OCI-LY1 (cell line): Measurements from ENCODE around the gene TJP3.

ENCODE experiments used
- H2AFZ ChIP-seq: fragments of 200-600 bp; sonication (generic), shearing (Covaris generic); 2 replicates; pipeline ENCODE4 v1.6.0; 2014; ENCODE audit warnings: antibody characterized with exemption, mild to moderate bottlenecking, low read length
- H3F3A ChIP-seq: fragments of 200-600 bp; sonication (generic), shearing (Covaris generic); 2 replicates; pipeline ENCODE4 v1.6.0; 2014; ENCODE audit warnings: mild to moderate bottlenecking, antibody characterized with exemption, low read length, moderate library complexity; ENCODE audit not compliant: insufficient read depth
- H3K27ac ChIP-seq: fragments of 200-600 bp; sonication (generic); 2 replicates; pipeline ENCODE4 v1.5.1; 2014; ENCODE audit warnings: low read length, mixed run types, mild to moderate bottlenecking, low read depth; ENCODE audit not compliant: poor library complexity, severe bottlenecking
- H3K27me3 ChIP-seq: fragments of 200-600 bp; sonication (generic); 2 replicates; pipeline ENCODE4 v1.6.0; 2014; ENCODE audit warnings: antibody characterized with exemption, mild to moderate bottlenecking, low read length, moderate library complexity; ENCODE audit not compliant: insufficient read depth
- H3K36me3 ChIP-seq: fragments of 200-600 bp; sonication (generic); 2 replicates; pipeline ENCODE4 v1.6.1; 2014; ENCODE audit warnings: mild to moderate bottlenecking, antibody characterized with exemption, low read length, moderate library complexity, mixed read lengths; ENCODE audit not compliant: insufficient read depth
- H3K4me1 ChIP-seq: fragments of 200-600 bp; sonication (generic); 2 replicates; pipeline ENCODE4 v1.5.1; 2014; ENCODE audit warnings: mild to moderate bottlenecking, low read length, moderate library complexity; ENCODE audit not compliant: insufficient read depth, severe bottlenecking
- H3K4me2 ChIP-seq: fragments of 200-600 bp; sonication (generic), shearing (Covaris generic); 2 replicates; pipeline ENCODE4 v1.6.1; 2014; ENCODE audit warnings: low read length
- H3K4me3 ChIP-seq: fragments of 200-600 bp; sonication (generic); 2 replicates; pipeline ENCODE4 v1.5.1; 2014; ENCODE audit warnings: low read length, low read depth, mild to moderate bottlenecking, mixed read lengths; ENCODE audit not compliant: poor library complexity, severe bottlenecking
- H3K79me2 ChIP-seq: fragments of 200-600 bp; shearing (Covaris generic); 2 replicates; pipeline ENCODE4 v1.6.1; 2016; ENCODE audit warnings: mixed run types, low read length, mixed read lengths; ENCODE audit not compliant: insufficient read depth
- H3K9ac ChIP-seq: fragments of 200-600 bp; sonication (generic), shearing (Covaris generic); 2 replicates; pipeline ENCODE4 v1.6.1; 2014; ENCODE audit warnings: mild to moderate bottlenecking, low read length, mixed read lengths
- H3K9me2 ChIP-seq: fragments of 200-600 bp; sonication (generic), shearing (Covaris generic); 2 replicates; pipeline ENCODE4 v1.6.1; 2014; ENCODE audit warnings: low read depth, mild to moderate bottlenecking, low read length, mixed read lengths
- H3K9me3 ChIP-seq: fragments of 200-600 bp; shearing (Covaris generic); 2 replicates; pipeline ENCODE4 v1.6.1; 2014; ENCODE audit warnings: low read length, mixed read lengths
- H4K20me1 ChIP-seq: fragments of 200-600 bp; sonication (generic), shearing (Covaris generic); 2 replicates; pipeline ENCODE4 v1.6.0; 2016; ENCODE audit warnings: mild to moderate bottlenecking, low read length; ENCODE audit not compliant: insufficient read depth
- CTCF ChIP-seq: fragments of 200-600 bp; sonication (generic), shearing (Covaris generic); IDR thresholded peaks from 2 replicates; pipeline ENCODE4 v1.5.1; 2017; ENCODE audit warnings: mild to moderate bottlenecking, antibody characterized with exemption, low read length, moderate library complexity, mixed read lengths
- EZH2 ChIP-seq: fragments of 200-600 bp; sonication (generic), shearing (Covaris generic); IDR thresholded peaks from 2 replicates; pipeline ENCODE4 v1.8.0; 2017; ENCODE audit warnings: borderline replicate concordance, mixed run types, mild to moderate bottlenecking, antibody characterized with exemption, low read length, moderate library complexity, mixed read lengths

Gene TJP3

GRCh38 chr19:3659746-3660112 is 48.5 kb upstream of the TJP3 start:
- Histone ChIP-seq H3K9me3 (no peaks in the 10 kb centered on the region), H3K9ac (no peak overlapping the region), H3K27ac (no peak overlapping the region), H3F3A (no peaks in the 10 kb centered on the region), H3K4me3 (no peak overlapping the region), H3K9me2 (no peaks in the 10 kb centered on the region), H3K4me2 (no peak overlapping the region), H3K79me2 (no peaks in the 10 kb centered on the region), H3K27me3 (no peaks in the 10 kb centered on the region; the same call in 1 of the 2 replicates), H3K4me1 (peaks cover 9% of the 10 kb centered on the region), H4K20me1 (no peaks in the 10 kb centered on the region), H3K36me3 (no peaks in the 10 kb centered on the region; the same call in 1 of the 2 replicates), H2AFZ (no peak overlapping the region)
- no peak for TF ChIP-seq EZH2
- TF ChIP-seq CTCF, result no peak

- no peaks in the 10 kb centered on the region for H3F3A ChIP-seq
- no peak overlapping the region for H3K27ac ChIP-seq
- H3K4me2 ChIP-seq, result no peak overlapping the region
- H3K9ac ChIP-seq, result no peak overlapping the region
- no peaks in the 10 kb centered on the region; the same call in 1 of the 2 replicates for H3K27me3 ChIP-seq
- no peaks in the 10 kb centered on the region for H3K9me2 ChIP-seq
- no peaks in the 10 kb centered on the region; the same call in 1 of the 2 replicates for H3K36me3 ChIP-seq
- TF ChIP-seq EZH2 (no peak), CTCF (no peak)
- no peaks in the 10 kb centered on the region for H4K20me1 ChIP-seq
- no peaks in the 10 kb centered on the region for H3K79me2 ChIP-seq
- peaks cover 18% of the 10 kb centered on the region for H3K4me1 ChIP-seq
- no peaks in the 10 kb centered on the region for H3K9me3 ChIP-seq
- no peak overlapping the region for H3K4me3 ChIP-seq
- no peak overlapping the region for H2AFZ ChIP-seq
Measured at GRCh38 chr19:3660493-3661219, 47.5 kb upstream of the TJP3 start.

GRCh38 chr19:3661284-3662238 is 46.6 kb upstream of the TJP3 start:
- Histone ChIP-seq H3K36me3 (no peaks in the 10 kb centered on the region; the same call in 1 of the 2 replicates), H3K4me1 (peaks cover 23% of the 10 kb centered on the region), H3K27me3 (peaks cover 4% of the 10 kb centered on the region; the same call in 1 of the 2 replicates)

More at GRCh38 chr19:3661284-3662238, 46.6 kb upstream of the TJP3 start:
- no peak overlapping the region for H2AFZ ChIP-seq
- no peaks in the 10 kb centered on the region for H3F3A ChIP-seq
- H3K9me2 ChIP-seq, result no peaks in the 10 kb centered on the region
- no peaks in the 10 kb centered on the region for H3K9me3 ChIP-seq
- H3K4me2 ChIP-seq, result no peak overlapping the region
- H3K9ac ChIP-seq, result no peak overlapping the region
- no peaks in the 10 kb centered on the region for H3K79me2 ChIP-seq
- no peaks in the 10 kb centered on the region for H4K20me1 ChIP-seq
- no peak overlapping the region for H3K27ac ChIP-seq
- no peak overlapping the region for H3K4me3 ChIP-seq
- TF ChIP-seq EZH2, result no peak
- no peak for TF ChIP-seq CTCF
